Right lobe of liver (tissue), 4 donors: Measurements from ENCODE around the gene NCAPH2.

Source experiments
- POLR2A ChIP-seq: fragments of 450-650 bp; IDR thresholded peaks from one replicate; pipeline ENCODE4 v1.6.1; 2017; ENCODE audit warnings: antibody characterized with exemption, mild to moderate bottlenecking
- TF ChIP-seq, protein P1 (sequence below), 4 donors: fragments of 200-600 bp in 3 of 4; fragments of 450-650 bp in 1 of 4; IDR thresholded peaks; one replicate each; pipeline versions ENCODE4 v1.5.1 to v1.8.0; 2016 to 2022; ENCODE audit warnings: antibody characterized with exemption in 4 of 4, mild to moderate bottlenecking in 2 of 4
- donor health status: DM: no; HTN: no; CAD: no.
- donor health status: DM: no; HTN: no; CAD: no.
- donor health status: DM: no; HTN: yes; CAD: no.

DNA sequence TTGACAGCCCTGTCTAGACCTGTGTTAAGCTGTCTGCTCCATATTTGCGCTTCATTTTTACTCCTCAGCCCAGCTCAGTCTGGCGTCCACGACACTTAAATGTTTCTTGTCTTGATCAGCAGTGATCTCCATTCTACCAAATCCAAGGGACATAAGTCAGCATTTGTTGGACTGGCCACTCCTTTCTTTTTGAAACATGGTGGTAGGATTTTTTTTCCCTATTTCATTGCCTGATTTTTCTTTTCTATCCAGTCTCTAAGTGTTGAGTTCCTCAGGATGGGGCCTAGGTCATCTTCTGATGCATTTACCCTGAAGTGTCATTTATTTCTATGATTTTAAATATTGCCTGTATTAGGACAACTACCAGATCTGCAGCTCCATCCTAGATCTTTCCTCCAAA, 873 bp downstream of the NCAPH2 start:
- TF ChIP-seq, protein P1, sequence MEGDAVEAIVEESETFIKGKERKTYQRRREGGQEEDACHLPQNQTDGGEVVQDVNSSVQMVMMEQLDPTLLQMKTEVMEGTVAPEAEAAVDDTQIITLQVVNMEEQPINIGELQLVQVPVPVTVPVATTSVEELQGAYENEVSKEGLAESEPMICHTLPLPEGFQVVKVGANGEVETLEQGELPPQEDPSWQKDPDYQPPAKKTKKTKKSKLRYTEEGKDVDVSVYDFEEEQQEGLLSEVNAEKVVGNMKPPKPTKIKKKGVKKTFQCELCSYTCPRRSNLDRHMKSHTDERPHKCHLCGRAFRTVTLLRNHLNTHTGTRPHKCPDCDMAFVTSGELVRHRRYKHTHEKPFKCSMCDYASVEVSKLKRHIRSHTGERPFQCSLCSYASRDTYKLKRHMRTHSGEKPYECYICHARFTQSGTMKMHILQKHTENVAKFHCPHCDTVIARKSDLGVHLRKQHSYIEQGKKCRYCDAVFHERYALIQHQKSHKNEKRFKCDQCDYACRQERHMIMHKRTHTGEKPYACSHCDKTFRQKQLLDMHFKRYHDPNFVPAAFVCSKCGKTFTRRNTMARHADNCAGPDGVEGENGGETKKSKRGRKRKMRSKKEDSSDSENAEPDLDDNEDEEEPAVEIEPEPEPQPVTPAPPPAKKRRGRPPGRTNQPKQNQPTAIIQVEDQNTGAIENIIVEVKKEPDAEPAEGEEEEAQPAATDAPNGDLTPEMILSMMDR (IDR thresholded peaks at IDR 0.05), result no peak
- TF ChIP-seq POLR2A, result no peak
